Left kidney (tissue), 8 donors: ENCODE measurements around the gene CHGA. TPM values are rescaled to one million over a fixed set of nuclear protein-coding genes. Genes with fewer than 3 reads are reported as not detected.

Experiments used
- DNase-seq: peaks from one replicate; pipeline ENCODE4 v3.0.0-alpha.2; 2013
- long read RNA-seq, 8 donors: transcript quantifications; one replicate each; lab custom pipeline, GENCODE V29; 2026
- polyA plus RNA-seq: library from polyadenylated mRNA; unstranded; fragments of 120-200 nt; gene quantifications from one replicate; pipeline ENCODE4 v1.2.1, GENCODE V29; 2013; ENCODE audit not compliant: insufficient read length

CHGA gene, protein sequence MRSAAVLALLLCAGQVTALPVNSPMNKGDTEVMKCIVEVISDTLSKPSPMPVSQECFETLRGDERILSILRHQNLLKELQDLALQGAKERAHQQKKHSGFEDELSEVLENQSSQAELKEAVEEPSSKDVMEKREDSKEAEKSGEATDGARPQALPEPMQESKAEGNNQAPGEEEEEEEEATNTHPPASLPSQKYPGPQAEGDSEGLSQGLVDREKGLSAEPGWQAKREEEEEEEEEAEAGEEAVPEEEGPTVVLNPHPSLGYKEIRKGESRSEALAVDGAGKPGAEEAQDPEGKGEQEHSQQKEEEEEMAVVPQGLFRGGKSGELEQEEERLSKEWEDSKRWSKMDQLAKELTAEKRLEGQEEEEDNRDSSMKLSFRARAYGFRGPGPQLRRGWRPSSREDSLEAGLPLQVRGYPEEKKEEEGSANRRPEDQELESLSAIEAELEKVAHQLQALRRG
- polyA plus RNA-seq = not detected
- long read RNA-seq, donor 1 = 0 reads
- long read RNA-seq, donor 2, partial matches to known transcripts = 0 of 1 reads
- long read RNA-seq, donor 2, other reads (novel, unspliced or antisense) = 0 of 1 reads
- long read RNA-seq, donor 3 = 0 reads
- long read RNA-seq, donor 4 = 0 reads
- long read RNA-seq, donor 5 = 0 reads
- long read RNA-seq, donor 6 = 0 reads
- long read RNA-seq, donor 7 = 0 reads
- long read RNA-seq, donor 8 = 0 reads

DNA sequence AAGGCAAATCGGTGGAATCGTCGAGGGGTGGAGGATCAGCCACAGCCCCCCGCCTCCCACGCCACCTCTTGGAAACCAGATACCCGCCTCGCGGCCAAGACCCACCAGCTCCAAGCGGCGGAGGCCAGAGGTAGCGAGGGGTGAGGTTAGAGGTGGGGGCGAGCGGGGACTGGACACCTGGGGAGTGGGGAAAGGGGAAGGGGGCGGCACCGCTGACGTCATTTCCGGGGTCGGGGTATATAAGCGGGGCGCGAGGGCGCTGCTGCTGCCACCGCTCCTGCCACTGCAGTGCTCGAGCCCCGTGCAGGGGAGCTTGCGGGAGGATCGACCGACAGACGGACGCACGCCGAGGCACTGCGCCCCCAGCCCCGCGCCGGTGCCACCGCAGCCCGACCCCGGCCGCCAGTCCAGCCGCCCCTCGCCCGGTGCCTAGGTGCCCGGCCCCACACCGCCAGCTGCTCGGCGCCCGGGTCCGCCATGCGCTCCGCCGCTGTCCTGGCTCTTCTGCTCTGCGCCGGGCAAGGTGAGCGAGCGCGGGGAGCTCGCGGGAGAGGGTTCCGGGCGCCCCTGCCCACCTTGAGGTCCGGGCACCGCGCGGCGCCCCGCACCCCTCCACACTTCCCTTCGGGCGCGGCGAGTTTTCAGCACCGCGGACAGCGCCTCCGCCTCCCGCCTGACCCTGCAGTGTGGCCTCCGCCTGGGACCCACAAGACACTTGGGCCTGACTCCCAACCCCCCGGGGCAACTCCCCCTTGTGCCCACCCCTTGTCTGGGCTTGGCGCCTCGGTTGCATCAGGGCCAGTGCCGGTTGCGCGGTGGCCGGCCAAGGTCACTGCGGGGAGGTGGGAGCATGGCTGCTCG lies at the start of gene CHGA:
TSS of gene CHGA (plus strand) at position 268 of the 861 bp plus-strand sequence. CDS start at position 478, 210 bp downstream.
- peak; percentile 69 for DNase-seq

DNA sequence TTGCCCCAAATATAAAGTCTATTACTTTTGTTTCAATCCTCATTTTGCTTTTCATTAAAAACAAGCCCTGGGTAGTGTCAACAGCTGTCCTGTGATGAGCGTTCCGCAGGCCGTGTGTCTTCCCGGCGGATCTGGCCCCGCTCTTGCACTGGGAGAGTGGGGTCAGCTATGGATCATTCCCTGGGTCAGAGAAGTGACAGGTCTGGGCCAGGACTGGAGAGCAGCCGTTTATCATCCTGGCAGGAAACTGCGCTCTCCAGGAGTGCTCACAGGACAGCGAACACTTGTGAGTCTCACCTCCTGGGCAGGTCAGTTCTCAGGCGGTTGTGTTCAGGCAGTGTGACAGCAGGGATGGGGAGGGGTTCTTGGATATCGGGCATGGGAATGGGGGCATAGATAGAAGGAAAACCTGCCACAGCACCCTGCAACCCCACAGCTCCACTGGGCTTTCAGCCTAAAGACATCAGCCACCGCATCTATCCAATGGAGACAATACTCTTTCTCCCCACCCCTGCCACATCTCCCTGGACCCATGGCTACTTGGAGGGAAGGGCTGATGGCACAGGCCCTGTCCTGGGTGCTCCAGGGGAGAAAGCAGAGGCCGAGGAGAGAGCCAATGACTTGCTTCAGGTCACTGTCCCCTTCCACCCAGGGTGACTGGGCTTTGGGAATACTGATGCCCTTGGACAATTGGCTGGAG lies 47.8 kb upstream of the CHGA start:
- peak; percentile 33 for DNase-seq

DNA sequence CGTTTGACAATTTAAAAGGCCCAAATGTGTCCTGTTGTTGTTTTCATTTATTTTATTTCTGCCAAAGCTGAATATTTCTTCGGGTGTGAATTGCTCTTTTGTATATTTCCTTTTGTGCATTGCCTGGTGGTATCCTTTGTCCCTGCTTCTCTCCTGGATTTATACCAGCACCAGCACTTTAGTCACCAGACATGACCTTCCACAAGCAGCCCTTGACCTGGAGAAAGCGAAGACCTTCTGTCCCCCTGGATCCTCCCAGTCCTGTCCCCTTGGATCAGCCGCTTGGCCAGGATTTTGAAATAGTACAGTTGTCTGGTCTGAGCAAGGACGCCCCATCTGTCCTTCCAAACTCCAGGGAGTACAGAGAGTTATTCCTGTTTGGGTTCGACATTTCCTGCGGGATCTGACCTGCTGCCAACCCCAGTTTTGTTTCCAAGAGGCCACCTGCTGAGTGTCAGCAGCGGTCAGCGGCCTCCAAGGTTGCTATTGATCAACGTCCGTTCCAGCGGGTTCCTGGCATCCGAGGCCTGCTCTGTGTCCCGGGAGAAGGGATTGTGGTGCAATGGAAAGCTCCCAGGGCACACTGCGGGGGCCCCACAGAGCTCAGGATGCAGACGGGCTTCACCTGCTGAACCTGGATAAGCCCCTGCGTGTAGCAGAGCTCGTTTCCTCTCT lies 45.1 kb upstream of the CHGA start:
- DNase-seq = no peak

DNA sequence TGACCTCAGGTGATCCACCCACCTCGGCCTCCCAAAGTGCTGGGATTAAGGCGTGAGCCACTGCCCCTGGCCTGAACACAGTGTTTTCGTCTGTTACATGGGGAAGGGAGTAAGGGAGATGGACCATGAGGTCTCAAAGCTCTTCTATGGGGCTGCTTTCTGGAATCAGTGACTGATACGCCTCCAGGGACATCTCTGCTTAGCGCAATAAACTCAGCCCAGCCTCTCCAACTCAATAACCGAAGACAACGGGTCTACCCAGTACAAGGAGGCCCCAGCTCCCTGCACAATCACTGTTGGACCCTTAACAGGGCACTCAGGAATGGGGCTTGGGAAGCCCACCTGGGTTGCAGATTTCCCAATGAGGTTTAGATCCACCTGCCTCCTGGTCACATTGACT lies 42.6 kb upstream of the CHGA start:
- DNase-seq = no peak

DNA sequence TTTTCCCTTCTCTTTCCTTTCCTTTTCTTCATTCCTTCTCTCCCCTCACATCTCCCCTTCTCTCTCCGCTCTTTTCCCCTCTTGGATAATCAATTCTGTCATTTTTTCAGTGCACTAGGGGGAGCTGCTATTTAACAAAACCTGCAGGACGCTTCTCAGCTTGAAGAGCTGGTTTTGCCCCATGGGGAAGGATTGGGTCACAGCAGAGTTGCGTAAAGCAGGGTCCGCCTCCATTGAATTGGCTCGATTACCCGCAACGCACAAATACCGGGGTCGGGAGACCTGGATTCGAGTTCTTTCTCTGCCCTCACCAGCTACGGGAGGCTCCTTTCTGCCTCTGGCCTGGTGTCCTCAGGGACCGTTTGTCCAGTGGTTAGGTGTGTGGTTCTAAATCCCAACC lies 42.1 kb upstream of the CHGA start:
- no peak for DNase-seq

DNA sequence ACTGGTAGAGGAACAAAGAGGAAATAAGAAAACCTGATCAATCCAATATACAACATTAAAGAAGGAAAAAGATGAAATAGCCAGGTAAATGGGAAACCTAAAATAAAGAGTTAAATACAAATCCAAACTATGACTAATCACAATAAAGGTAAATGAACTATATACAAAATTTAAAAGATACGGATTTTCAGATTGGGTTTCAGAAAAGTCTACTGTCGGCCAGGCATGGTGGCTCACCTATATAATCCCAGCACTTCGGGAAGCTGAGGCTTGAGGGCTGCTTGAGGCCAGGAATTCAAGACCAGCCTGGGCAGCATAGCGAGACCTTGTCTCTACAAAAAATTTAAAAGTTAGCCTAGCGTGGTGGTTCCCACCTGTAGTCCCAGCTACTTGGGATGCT lies 39.9 kb upstream of the CHGA start:
- no peak for DNase-seq

DNA sequence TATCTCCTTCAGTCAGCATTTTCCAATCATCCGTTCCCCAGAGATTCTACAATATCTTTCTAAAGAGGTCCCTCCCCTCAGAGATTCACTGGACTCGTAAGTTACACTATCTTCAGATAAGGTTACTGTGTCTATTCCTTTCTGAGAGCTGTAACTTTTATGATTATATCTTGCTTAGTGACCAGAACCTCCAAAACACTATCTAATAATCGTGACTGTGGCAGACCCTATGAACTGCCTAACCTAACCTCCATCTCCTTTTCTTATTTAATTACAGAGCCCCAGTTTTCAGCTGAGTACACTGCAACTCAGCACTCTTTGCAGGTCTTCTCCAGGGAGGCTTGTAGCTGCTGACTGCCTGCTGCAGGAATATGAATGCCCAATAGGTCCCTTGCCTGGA lies 38.5 kb upstream of the CHGA start:
- no peak for DNase-seq

DNA sequence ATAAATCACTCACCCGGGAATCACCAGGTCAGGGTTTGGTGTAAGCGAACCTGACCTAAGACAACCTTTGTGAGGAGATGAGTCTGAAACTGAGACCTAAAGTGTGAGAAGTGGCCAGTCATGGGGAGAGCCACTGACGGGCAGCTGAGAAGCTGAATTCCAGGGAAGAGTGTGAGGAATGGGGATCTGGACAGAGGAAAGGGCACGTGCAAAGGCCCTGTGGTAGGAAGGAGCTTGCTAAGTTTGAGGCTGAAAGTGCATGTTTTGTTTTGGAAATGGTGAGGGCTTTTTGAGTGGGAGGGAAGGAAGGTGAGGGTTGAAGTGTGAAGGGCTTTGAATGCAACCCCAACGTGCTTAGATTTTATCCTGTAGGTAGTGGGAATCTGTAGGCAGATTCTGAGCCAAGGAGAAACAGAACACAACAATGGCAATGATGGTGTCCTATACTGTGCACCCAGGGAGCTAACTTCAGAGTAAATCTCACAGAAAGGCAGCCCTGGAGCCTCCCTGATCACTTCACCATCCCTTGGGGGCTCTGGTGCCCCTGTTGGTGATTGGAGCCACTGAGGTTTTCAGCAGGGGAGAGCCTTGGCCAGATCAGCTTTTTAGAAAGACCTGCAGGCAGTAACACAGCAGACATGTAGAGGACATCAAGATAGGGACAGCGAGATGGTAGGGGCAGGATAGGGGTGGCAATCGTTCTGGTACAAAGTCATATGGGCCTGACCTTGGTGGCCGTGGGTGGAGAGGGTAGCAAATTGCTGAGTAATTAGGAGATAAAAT lies 37.5 kb upstream of the CHGA start:
- no peak for DNase-seq

DNA sequence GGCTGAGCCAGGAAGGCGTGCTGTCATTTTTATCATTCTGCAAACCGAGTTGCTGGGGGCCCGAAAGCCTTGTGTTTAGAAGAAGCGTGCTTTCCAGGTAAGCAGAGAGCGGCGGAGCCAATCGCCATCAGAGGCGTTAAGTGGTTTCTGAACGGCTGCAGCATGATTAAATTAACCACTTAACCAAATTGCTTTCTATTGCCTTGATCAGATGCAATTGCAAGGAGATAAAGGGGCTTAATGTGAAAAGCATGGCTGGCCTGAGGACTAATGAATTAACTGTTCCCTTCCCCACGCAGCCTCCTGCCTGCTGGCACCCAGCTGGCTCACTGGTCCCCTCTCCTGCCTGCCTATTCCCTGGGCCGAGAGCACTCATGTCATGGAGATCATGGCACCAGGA lies 36.6 kb upstream of the CHGA start:
- DNase-seq = no peak

DNA sequence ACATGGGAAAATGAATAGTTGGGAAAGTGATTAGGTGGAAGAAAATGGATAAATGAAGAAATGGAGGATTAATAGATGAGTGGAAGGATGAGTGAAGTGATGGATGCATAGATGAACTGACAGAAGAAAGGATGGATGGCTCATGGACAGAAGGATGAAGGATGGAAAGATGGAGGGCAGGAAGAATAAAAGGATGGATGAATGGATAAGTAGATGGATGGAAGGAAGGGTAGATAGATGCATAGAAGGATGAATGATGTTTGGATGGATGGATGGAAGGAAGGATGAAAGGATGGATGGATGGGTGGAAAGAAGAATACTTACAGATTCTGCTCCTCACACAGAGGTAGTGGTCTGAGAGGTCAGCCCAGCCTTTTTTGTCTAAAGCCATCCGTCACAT lies 35.8 kb upstream of the CHGA start:
- no peak for DNase-seq

DNA sequence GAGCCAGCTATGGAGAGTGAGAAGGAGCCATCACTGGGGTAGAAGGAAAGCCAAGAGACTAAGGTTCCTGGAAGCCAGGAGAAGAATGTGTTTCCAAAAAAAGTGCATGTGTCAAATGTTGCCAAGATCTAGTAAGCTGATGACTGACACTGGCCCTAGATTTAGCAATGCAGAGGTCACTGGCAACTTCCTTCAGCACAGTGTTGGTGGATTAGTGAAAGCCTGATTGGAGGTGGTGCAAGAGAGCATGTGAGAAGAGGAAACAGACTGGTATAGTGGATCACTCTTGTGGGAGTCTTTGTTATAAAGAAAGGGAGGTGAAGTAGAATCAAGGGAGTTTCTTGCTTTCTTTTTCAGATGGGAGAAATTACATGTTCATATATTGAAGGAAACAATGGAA lies 34.1 kb upstream of the CHGA start:
- DNase-seq = no peak

DNA sequence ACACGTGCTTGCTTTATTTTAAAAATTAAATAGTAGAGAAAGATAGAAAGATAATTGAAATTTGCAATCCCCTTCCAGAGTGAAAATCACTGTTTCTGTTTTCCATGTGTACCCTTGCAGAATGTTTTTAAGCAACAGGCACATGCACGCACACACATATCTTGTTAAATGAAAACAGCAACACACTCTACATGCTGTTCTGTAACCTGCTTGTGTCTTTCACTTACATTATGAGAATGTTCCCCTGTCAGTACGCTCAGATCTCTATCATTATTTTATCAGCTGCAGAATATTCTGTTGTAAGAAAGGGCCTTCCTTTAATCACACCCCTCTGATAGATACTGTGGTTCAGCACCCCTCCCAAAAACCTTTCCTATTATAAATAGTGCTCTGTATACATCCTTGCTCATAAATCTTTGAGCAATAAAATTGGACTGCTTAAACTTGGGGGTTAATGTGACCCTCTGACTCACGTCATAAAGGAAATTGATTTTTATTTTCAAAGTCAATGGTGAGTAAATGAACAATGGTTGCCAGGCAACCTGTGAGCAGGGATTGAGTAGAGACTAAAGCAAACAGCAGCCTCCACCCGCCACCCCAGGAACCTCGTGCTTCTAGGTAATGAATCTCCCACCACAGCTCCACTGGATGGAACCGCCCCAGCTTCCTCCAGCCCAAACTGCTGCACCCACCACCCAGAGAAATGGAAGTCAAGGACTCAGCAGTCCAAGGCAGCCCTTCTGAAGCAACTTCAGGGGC lies 31.9 kb upstream of the CHGA start:
- DNase-seq = no peak

DNA sequence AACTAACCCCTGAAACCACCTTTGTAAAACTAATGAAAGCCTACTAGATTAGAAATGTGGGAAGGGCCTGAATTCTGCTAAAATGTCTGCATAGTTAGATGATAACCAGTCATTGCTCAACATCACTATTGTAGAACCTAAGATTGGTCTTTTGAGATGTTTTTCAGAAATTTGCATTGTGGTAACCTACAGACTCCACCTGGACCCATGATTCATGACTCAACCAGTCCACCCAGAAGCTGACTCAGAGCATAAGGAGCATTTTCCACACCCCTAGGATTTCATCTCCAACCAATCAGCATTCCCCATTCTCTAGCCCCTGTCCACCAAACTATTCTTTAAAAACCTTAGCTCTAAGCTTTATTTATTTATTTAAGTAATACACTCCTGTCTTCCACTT lies 30.4 kb upstream of the CHGA start:
- no peak for DNase-seq

DNA sequence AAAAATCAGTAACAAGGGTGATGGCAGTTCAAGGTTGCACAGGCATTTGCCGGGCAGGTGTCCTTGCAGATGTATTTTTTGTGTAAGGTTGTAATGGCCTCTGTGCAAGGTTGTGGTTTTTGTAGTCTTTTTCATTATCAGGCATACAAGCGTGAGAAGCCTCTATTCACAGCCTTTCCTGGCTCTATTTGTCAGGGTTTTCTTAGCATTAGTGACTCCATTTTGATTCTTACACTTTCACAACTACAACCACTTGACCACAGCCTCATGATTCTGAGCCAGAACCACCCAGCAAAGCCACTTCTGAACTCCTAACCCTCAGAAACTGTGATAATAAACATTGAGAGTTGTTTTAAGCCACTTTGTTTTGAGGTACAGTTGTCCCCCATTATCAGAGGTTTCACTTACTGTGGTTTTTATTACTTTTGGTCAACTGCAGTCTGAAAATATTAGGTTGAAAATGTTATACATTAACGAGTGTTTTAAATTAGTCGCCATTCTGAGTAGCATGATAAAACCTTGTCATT lies 27.5 kb upstream of the CHGA start:
- no peak for DNase-seq

DNA sequence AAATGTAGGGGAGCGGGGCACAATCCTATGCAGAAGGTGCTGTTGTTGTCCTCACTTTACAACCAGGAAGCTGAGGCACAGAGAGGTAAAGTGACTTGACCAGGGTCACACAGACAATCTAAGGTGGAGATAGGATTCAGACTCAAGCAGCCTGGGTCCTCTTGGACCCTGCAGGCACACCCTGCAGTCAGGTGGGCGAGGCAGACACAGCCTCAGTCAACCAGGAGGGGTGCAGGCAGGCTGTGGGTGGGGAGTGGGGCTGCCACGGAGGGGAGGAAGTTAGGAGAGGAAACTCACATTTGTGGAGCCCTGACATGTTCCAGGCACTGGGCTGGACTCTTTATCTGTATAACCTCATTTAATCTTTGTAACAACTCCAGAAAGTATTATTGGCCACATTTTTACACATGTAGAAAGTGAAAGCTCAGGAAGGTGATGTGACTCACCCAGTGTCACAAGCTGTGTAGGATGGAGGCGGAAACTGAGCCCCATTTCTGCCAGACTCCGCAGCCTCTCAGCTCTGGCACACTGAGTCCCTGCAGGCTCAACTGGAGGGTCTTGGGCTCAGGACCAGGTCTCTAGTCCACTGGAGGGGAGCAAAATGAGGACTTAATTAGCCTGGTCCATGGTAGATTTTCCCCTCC lies 24.9 kb upstream of the CHGA start:
- no peak for DNase-seq

DNA sequence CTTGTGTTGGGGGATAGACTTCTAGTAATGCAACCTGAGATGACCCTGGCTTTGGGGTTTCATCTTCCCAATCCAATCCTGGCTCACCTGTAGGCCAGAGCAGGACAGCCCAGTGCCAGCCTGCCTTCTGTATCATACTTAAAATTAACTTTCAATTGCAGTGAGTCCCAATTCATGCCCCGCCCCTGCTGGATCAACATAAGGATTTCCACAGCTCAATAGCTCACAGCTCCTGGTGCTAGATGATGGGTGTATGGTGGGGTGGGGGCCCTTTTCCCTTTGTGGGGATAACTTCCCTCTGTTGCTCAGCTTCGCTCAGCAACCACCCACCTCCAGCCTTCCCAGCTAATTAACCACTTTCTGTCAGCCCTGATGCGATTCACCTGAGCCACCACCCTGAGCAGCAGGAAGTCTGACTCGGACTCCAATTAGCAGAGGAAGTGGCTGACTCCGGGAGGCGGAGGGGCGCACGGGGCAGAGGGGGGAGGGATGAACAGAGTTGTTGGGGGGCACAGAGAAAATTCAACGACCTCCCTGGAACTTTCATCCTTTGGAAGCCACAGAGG lies 24.3 kb upstream of the CHGA start:
- no peak for DNase-seq

DNA sequence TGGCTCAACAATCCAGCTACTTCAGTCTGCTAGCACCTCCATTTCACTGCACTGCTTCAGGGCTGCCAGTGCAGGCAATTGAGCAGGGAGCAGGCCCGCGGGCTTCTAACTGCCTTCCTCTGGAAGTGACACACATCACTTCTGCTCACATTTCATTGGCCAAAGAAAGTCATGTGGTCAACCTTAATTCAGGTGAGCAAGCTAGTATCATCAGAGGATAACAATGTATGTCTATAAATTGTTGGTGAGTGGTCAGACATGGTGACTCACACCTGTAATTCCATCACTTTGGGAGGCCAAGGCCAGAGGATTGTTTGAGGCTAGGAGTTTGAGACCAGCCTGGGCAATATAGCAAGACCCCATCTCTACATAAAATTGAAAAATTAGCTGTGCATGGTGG lies 22.3 kb upstream of the CHGA start:
- DNase-seq = no peak

DNA sequence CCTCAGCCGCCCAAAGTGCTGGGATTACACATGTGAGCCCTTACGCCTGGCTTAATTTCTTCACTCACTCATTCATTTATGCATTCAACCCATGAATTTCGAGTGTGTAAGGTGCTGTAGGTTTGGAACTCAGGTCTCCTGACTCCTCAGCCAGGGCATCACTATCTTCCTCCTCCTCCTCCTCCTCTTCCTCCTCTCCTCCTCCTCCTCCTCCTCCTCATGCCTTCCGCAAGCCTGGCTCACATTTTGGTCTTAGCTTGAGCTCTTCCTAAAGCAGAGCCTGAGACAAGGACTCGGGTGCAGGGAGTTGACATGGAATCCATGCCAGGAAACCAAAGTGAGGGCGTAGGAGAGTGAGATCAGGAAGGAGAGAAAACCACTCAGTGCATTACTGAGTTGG lies 20.8 kb upstream of the CHGA start:
- DNase-seq = no peak

DNA sequence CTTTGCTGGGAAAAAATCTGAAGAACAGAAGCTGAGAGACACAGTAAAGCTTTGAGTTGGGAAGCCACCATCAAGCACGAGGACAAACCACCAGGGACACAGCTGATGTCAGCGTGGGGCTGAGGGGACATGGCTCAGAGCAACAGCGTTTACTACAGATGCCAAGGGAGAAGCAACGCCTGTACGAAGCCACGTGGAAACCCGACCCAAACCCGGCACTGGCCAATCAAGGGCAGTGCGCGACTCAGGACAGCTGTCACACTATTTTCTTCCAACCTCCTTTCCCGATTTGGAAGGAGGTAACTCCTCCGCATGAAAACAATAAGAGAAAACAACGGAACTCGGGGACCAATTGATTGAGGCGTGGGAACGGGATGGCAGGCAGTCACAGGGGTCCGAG lies 20.2 kb upstream of the CHGA start:
- DNase-seq = no peak
